HUDEP-2 (cell line): ENCODE results near the gene XIRP2.

ENCODE experiments used
- DNase-seq, 76 experiments: peaks; one replicate each; lab custom pipeline; 2025; ENCODE audit not compliant: unreplicated experiment in 76 of 76; lab: John Stamatoyannopoulos, UW

Gene XIRP2

DNA sequence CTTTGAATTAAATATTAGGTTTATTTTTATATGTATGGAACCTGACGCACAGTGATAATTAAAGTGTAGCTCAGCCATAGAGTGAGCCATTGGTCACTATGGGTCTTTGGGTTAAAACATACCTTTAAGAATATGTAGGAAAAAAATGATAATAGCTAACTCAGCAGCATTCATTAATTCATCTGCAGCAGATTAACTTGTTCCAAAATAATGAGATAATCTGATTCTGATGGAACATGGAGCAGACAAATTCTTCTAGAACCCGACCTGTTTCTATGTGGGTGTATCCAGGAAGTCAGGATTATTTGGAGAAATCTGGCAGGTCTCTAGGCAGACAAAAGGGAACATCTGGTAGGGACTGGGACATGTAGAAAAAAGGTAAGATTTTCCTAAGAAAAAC is at the start of gene XIRP2:
XIRP2 (plus strand) TSS at position 301 of the 400 bp plus-strand sequence. CDS start 15,003 bp downstream, outside the sequence.
- DNase-seq: no peak

DNA sequence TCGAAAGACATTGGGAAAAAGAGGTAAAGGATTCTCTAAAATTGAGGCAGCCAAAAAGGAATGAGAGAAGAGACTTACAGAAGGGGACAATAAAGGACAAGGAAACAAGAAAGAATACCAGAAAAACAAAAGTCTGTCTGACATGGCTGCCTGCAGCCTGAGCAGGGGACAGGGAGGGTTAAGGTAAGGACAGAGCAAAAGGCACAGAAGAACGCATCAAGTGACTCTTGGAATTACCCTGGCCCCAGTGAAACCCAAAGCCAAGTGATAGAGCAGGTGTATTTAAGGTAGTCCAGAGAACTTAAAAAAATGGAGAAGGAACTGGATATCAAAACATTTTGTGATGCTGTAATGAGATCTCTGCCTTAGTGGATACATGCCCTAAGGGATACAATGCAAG is 47.1 kb upstream of the XIRP2 start:
- no peak for DNase-seq

GRCh38 chr2:166841679-166842078 is 46.6 kb upstream of the XIRP2 start:
- no peak for DNase-seq

DNA sequence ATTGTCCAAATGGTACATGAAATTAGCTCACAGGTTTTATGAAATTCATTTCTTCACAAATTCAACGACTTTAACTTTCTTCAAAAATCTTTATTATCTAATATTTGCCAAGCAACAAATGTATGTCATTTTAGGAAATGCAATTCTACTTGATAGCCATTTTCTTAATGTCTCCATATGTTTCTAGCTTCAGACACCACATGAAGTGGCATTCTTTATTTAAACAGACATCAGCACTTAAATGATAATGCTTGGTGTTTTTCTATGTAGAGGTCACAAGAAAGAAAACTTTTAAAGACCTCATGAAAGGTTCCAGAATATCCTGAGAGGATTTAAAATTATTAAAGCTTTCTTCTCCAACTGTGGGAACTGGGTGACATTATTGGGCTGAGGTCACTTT is 44.2 kb upstream of the XIRP2 start:
- DNase-seq: no peak

DNA sequence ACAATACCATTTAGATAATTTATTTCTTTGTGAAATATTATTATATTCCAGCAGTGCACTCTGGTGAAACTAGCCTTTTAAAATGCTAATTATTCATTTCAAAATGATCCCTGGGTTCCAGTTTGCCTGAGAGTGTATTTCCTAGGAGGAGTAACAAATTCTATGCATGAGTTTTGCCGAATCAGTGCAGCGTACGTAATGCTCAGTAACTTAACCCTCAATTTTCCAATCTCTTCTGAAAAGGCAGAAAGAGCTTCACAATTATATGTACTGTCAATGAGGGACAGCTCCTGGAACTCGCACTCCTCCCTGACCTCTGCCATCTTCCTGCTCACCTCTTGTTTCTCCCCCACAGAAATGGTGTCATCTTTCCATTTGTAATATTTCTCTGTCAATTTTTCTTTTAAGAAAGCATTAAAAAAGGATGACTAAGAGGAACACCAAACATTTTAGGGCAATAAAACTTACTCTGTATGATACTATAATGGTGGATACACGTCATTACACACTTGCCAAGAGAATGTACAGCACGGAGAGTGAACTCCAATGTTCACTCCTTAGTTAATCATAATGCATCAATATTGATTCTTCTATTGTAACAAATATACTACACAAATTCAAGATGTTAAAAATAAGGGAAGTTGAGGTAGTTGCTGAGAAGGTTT is 25.7 kb upstream of the XIRP2 start:
- DNase-seq: no peak

DNA sequence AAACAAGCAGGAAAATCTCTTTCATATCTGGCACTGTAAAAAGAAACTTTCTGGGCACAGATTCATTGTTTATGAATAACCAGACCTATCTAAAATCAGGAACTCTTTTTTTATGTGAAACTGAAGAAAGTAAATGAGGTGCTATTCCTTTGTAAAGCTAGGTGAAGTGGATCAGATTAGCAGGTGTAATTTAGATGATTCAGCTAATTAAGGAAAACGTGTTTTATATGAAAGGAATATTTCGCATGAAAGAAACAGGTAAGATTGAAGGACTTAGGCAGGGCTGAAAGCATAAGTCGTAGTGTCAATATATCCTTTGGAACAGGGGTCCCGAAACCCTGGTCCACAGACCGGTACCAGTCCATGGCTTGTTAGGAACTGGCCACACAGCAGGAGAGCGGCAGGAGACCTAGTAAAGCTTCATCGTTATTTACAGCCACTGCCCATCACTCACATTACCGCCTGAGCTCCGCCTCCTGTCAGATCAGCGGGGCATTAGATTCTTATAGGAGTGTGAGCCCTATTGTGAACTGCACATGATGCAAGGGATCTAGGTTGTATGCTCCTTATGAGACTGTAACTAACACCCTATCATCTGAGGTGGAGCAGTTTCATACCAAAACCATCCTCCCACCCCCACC is 20.3 kb upstream of the XIRP2 start:
- DNase-seq: no peak

DNA sequence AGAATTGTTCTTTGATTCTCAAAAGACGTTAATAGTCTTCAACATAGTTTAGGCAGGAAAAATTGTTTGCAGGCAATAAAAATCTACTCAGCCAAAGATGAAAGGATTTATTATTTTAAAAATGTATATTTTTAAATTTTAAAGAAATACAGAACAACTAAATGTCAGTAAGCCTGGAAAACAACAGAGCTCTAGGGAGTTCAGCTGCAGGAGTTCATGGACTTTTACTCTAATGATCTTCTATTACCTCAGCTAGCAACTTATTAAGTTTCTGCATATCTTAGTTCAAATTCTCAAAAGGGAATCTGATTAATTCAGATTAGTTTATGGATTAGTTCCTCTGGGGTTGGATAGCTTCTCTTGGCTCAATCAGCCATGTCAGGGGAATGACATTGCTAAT is 17.9 kb upstream of the XIRP2 start:
- no peak for DNase-seq

DNA sequence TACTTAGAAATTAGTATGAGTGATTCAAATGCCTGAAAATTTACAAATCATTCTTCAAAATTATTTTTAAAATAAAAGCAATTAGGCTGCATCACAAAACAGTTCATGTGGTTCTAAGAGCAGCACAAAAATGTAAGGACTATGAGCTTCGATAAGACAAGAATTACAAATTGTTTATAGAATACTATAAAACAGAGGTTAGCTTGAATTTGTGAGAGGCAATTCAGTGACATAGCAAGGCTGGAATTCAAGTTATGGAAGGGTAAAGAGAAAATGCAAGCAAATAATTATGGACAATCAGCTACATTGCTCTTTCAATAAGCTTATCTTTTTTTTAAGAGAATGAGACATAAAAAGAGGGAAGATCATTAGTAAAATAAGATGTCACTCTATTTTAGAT is 7.1 kb upstream of the XIRP2 start:
- no peak for DNase-seq

DNA sequence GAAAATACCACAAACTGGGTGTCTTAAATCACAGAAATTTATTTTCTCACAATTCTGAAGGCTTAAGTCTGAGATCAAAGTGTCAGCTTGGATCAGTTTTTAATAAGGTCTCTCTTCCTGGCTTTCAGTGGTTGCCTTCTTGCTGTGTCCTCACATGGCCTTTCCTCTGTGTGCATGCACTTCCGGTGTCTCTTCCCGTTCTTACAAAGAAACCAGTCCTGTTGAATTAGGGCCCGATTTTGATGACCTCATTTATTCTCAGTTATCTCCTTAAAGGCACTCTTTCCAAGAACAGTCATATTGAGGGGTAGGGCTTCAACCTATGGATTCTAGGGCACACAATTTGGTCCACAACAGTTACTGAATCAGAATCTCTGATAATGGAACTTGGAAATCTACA is 5.4 kb upstream of the XIRP2 start:
- no peak for DNase-seq

DNA sequence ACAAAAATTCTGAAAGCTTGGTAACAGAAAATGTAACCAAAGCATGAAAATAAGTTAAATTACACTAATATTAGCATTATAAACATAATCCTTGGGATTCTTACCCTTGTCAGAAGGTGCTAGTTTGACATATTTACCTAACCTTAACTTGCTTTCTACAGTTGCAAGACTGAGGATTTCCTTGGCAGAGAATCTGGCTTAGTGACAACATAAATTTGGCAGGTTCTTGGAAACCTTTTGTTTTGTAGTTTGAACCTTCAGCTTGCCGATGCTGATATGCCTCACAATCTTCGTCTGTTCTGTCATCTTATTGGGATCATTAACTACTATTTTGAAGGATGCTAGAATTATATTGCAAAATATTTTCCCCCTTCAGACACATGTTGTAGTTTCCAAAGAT is 3.4 kb downstream of the XIRP2 start:
- no peak for DNase-seq

- DNase-seq: no peak
Observed at GRCh38 chr2:166892397-166892796, 4.1 kb downstream of the XIRP2 start.

GRCh38 chr2:166895243-166895642 is 7.0 kb downstream of the XIRP2 start:
- DNase-seq: no peak

DNA sequence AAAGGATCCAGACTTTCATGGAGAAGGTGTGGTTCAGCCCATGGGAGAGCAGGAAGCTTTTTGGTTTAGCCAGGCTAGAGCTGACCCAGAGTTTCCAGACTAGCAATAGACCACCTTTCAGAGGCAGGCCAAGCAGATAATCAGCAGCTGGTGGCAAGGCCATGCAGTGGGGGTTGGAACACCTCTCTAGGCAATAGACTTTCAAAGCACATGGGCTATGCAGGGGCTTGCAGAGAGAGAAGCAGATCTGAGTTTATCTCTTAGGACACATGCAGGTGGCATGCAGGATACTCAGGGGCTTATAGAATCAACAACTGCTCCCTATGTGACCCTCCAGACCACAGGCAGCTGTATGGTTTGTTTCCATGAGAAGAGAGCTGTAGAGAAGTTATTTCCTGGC is 9.4 kb downstream of the XIRP2 start:
- no peak for DNase-seq

DNA sequence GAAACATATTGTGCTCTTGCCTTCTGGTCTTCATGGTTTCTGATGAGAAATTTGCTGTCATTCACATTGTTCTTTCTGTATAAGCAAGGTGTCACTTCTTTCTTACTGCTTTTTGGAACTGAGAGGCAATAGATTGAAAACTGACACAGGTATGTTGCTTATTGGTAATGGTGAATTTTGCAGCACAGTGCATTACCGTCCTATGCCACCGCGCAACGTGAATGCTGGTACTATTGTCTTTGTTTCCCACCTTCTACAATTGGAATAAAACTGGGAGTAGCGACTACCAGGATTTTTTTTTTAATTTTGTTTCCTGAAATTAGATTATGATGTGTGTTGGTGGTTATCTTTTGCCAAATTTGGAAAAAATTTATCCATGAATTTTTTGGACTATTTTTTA is 11.4 kb downstream of the XIRP2 start:
- no peak for DNase-seq

DNA sequence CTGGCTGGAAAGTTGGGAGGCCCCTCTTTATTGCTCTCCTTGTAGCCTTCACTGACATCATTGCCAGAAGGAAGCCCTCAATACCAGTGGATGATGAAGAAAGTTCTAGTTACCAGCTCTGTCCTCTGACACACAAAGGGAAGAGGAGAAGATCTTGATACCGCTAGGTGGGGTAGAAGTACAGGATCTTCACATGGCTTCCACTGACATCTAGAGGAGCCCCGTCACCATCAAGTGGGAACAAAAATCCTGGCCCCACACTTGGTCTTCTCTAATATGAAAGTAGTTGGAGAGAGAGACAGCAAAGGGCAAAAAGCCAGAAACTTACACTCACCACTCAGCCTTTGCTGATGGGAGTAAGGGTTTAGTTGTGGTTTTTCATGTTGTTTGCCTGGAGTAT is 12.4 kb downstream of the XIRP2 start:
- DNase-seq: peak in 1 of 76 experiments; percentile 4

- DNase-seq: no peak
Observed at GRCh38 chr2:166901336-166901735, 13.1 kb downstream of the XIRP2 start.

- no peak for DNase-seq
Observed at GRCh38 chr2:166916987-166917386, 28.7 kb downstream of the XIRP2 start.

- DNase-seq: no peak
Observed at GRCh38 chr2:166917415-166917814, 29.1 kb downstream of the XIRP2 start.

DNA sequence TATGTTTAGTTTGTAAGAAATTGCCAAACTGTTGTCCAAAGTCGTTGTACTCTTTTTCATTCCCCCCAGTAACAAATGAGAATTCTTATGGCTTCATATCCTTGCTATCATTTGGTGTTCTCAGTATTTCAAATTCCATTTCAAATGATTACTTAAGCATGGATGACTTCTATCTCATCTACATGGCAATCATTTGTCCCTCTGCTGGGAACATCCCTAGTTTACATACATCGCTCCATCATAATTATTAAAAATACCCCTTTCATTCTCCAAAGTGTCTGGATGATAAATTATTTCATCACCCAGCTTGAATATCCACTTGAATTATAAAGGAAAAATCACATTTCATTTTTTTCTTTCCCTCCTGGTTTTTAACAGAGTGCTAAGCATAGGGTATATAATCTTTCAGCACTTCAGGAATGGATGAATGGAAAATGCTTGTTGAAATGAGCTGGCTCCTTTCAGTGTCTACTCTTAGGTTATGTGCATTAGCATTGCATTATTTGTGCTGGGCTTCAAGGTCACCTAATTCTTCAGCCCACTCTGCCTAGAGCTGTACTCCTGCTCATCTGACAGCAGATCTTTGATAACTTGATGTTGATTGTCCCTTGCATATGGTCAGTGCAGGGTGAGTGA is 33.1 kb downstream of the XIRP2 start:
- DNase-seq: no peak

DNA sequence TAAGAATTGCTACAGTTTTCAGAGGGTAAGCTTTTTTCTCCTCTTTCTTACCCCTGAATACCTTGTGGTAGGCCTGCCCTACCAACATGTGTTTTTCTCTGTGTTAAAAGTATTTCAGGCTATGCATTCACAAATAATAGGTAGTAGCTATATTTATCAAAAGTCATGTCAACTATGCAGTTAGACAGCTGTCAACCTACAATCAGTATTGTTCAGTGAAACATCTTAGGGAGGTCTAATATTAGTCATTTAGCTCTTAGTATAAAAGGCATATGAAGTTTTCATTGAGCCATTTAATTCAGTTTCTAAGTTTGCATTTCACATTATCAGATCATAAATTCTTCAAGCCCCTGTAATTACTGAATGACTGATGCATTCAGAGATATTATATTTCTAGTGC is 36.7 kb downstream of the XIRP2 start:
- no peak for DNase-seq

GRCh38 chr2:166926657-166927056 is 38.4 kb downstream of the XIRP2 start:
- no peak for DNase-seq

DNA sequence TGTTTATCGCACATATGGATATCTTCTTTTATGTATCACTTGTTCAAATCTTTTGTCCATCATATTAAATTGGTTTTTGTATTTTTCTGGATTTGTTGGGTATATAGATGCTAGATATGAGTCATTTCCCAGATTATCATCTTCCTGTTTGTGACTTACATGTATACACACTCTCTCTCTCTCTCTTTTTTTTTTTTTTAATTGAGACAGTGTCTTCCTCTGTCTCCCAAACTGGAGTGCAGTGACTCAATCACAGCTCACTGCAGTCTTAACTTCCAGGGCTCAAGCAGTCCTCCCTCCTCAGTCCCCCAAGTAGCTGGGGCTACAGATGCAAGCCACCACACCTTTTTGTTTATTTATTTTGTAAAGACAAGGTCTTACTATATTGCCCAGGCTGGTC is 43.8 kb downstream of the XIRP2 start:
- no peak for DNase-seq
